HL-60 (cell line): ENCODE results near the gene IL6ST.

ENCODE experiments used
- DNase-seq, 2 experiments: peaks; one replicate each; pipeline ENCODE4 v3.0.0-alpha.2; 2010 to 2020; ENCODE audit warnings: low read depth in 1 of 2, low spot score in 1 of 2
- H3K27ac ChIP-seq: fragments of 250-450 bp; sonication (Bioruptor Pico); replicated peaks from 2 replicates; pipeline ENCODE4 v1.5.1; 2020; ENCODE audit warnings: mild to moderate bottlenecking, moderate library complexity
- H3K27me3 ChIP-seq: fragments of 250-450 bp; sonication (Bioruptor Pico); 2 replicates; pipeline ENCODE4 v1.5.1; 2021; ENCODE audit warnings: mild to moderate bottlenecking, moderate library complexity; ENCODE audit not compliant: insufficient read depth, poor library complexity, severe bottlenecking
- H3K4me3 ChIP-seq: replicated peaks from 2 replicates; pipeline ENCODE4 v1.5.1; 2011; ENCODE audit warnings: mild to moderate bottlenecking, control low read depth, low read length; ENCODE audit not compliant: insufficient read depth
- GABPA ChIP-seq: IDR thresholded peaks from 2 replicates; pipeline ENCODE4 v1.6.1; 2012; ENCODE audit warnings: low read depth
- POLR2AphosphoS5 ChIP-seq: IDR thresholded peaks from 2 replicates; pipeline ENCODE4 v1.6.1; 2012; ENCODE audit warnings: low read depth
- SPI1 ChIP-seq: IDR thresholded peaks from 2 replicates; pipeline ENCODE4 v1.6.1; 2012; ENCODE audit warnings: low read depth, mild to moderate bottlenecking, borderline replicate concordance
- TF ChIP-seq, protein P1 (sequence below): IDR thresholded peaks from 2 replicates; pipeline ENCODE4 v1.6.1; 2012; ENCODE audit warnings: low read depth; ENCODE audit not compliant: insufficient replicate concordance
- TF ChIP-seq, protein P2 (sequence below): IDR thresholded peaks from one replicate; pipeline ENCODE4 v1.5.1; 2011; ENCODE audit warnings: low read length, control low read depth, inconsistent platforms; ENCODE audit not compliant: insufficient read depth

The IL6ST gene

DNA sequence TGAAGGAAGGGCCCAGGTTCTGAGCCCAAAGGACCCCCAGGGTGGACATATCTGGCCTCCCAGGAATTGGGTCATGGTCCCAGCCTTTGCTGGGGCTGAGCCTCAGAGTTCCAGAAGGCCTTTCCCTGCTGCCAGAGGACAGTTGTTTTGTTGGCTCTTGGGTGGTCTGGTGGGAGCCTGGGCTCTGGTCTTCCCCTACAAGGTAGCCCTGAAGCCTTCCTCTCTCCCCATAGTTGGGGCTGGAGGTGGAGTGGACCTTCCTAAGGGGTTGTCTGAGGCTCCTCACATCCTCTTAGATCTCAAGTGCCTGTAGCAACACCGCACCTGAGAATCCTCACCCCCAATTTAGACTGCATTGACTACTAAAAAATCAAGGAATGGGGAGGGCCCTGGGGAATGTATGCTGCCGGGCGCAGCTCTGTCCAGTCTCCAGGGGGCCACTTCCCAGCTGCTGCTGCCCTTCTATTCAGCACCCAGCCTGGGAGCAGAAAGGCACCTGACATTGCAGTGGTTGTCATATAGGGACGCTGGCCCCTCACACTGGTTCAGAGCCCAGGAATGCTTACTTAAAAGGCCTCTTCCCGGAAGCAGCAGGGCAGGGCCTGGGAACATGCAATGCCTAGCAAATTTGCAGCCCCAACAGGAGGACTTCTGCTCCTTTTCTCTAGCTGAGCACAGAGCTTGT, 77.2 kb downstream of the IL6ST start:
- DNase-seq, result no peak
- no peak overlapping the region for H3K4me3 ChIP-seq
- H3K27ac ChIP-seq, result no peak overlapping the region
- TF ChIP-seq, protein P1, sequence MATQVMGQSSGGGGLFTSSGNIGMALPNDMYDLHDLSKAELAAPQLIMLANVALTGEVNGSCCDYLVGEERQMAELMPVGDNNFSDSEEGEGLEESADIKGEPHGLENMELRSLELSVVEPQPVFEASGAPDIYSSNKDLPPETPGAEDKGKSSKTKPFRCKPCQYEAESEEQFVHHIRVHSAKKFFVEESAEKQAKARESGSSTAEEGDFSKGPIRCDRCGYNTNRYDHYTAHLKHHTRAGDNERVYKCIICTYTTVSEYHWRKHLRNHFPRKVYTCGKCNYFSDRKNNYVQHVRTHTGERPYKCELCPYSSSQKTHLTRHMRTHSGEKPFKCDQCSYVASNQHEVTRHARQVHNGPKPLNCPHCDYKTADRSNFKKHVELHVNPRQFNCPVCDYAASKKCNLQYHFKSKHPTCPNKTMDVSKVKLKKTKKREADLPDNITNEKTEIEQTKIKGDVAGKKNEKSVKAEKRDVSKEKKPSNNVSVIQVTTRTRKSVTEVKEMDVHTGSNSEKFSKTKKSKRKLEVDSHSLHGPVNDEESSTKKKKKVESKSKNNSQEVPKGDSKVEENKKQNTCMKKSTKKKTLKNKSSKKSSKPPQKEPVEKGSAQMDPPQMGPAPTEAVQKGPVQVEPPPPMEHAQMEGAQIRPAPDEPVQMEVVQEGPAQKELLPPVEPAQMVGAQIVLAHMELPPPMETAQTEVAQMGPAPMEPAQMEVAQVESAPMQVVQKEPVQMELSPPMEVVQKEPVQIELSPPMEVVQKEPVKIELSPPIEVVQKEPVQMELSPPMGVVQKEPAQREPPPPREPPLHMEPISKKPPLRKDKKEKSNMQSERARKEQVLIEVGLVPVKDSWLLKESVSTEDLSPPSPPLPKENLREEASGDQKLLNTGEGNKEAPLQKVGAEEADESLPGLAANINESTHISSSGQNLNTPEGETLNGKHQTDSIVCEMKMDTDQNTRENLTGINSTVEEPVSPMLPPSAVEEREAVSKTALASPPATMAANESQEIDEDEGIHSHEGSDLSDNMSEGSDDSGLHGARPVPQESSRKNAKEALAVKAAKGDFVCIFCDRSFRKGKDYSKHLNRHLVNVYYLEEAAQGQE, result no peak
- TF ChIP-seq SPI1, result no peak
- TF ChIP-seq GABPA, result no peak
- no peak for TF ChIP-seq POLR2AphosphoS5
- TF ChIP-seq, protein P2, sequence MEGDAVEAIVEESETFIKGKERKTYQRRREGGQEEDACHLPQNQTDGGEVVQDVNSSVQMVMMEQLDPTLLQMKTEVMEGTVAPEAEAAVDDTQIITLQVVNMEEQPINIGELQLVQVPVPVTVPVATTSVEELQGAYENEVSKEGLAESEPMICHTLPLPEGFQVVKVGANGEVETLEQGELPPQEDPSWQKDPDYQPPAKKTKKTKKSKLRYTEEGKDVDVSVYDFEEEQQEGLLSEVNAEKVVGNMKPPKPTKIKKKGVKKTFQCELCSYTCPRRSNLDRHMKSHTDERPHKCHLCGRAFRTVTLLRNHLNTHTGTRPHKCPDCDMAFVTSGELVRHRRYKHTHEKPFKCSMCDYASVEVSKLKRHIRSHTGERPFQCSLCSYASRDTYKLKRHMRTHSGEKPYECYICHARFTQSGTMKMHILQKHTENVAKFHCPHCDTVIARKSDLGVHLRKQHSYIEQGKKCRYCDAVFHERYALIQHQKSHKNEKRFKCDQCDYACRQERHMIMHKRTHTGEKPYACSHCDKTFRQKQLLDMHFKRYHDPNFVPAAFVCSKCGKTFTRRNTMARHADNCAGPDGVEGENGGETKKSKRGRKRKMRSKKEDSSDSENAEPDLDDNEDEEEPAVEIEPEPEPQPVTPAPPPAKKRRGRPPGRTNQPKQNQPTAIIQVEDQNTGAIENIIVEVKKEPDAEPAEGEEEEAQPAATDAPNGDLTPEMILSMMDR, result no peak
- no peaks in the 10 kb centered on the region for H3K27me3 ChIP-seq

DNA sequence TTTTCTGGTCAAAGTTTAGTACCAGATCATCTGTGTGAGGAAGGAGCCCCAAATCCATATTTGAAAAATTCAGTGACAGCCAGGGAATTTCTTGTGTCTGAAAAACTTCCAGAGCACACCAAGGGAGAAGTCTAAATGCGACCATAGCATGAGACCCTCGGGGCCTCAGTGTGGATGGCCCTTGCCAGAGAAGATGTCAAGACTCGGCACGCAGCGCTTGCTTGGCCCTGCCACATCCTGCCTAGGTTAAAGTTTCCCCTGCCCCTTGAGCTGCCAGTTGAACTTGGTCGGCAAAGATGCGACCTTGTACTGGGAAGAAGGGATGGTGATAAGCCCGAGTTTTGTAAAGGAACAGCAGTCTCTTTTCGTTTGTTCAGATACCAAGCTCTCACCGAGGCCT, 77.8 kb downstream of the IL6ST start:
- H3K4me3 ChIP-seq, result no peak overlapping the region
- no peak for DNase-seq
- no peak overlapping the region for H3K27ac ChIP-seq
- H3K27me3 ChIP-seq, result no peaks in the 10 kb centered on the region
- TF ChIP-seq, protein P2, result no peak

DNA sequence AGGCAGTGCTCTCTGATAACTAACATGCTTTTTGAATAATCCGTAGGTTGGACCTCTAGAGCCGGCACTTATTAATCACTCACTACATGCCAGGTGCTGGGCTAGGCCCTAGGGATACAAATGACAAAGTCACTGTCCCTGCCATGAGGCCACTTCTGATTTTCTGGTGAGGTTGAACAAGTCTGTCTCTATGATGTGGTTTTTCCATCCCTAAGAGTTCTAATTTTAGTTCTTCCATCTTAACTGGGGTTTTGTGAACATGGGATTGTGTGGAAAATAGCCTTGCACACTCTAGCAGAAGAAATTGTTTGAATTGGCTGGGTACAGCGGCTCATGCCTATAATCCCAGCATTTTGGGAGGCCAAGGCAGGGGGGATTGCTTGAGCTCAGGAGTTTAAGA, 79.0 kb downstream of the IL6ST start:
- no peak for TF ChIP-seq SPI1
- no peak for TF ChIP-seq GABPA
- TF ChIP-seq, protein P1, result no peak
- TF ChIP-seq, protein P2, result no peak
- TF ChIP-seq POLR2AphosphoS5, result no peak
- H3K27me3 ChIP-seq, result no peaks in the 10 kb centered on the region
- DNase-seq, result no peak
- H3K4me3 ChIP-seq, result no peak overlapping the region
- H3K27ac ChIP-seq, result no peak overlapping the region

DNA sequence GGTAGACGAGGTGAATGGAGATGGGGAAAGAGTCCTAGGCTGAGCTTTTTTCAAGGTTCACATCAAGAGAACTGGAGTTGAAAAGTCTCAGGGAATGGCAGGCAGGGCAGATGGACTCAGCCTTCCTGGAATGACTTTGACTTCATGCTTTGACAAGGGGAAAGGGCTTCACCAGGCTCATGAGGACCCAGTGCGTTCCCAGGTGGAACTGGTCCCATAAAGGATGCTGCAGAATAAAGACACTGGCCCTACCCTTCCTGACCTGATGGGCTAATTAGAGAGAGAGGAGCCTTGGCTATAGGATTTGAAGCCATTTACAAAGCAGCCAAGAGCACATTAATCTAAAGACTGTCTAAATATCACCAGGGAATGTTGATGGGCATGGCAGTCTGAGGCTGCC, 79.8 kb downstream of the IL6ST start:
- Histone ChIP-seq H3K27me3 (no peaks in the 10 kb centered on the region), H3K27ac (no peak overlapping the region), H3K4me3 (no peak overlapping the region)
- no peak for DNase-seq
- no peak for TF ChIP-seq POLR2AphosphoS5
- TF ChIP-seq, protein P1, result no peak
- TF ChIP-seq, protein P2, result no peak
- no peak for TF ChIP-seq SPI1
- TF ChIP-seq GABPA, result no peak
